ENCODE results near the gene SREBF1. TPM values are rescaled to one million over a fixed set of nuclear protein-coding genes. Genes with fewer than 3 reads are reported as not detected.

SREBF1 gene
- total RNA-seq, 1 donor from 2014 or later = 187 TPM

DNA sequence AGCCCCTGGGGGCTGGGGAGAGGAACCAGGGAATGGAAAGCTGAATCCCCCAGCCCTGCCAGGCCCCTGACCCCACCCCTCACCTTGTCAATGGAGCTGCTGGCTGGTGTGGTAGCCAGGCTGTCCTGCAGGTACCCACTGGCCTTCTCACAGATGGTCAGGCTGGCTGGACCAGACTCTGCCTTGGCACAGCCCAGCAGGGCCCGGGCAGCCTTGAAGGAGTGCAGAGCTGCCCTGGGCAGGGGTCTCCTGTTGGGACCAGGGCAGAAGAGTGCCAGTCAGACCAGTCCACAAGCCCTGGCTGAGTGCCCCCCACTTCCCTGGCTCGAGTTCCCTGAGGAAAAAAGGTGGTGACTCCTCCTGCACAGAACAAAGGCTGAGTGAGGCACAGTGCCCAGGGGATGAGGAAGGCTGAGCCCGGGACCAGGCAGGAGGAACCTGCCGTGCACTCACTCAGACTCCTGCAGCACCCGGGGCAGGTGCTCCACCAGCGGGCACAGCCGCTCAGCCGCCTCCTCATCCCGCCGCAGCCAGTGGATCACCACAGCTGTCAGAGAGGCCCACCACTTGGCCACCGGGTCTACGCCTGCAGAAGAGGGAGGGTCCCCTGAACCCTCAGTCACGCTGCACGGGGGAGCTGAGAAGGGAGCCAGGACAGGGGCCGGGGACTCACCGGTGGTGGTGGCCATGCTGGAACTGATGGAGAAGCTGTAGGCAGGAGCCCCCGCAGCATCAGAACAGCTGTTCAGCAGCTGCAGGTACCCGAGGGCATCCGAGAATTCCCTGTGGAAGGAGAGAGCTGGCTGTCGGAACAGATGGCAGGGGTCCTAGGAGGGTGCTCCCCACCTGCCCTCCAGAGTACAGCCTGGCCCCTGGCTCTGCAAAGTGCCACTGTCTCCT lies 22.4 kb downstream of the SREBF1 start:
- Mint-ChIP-seq H3K27ac (peak overlapping the region; percentile 43), H3K9me3 (no peaks in the 10 kb centered on the region), H3K4me1 (peaks cover 24% of the 10 kb centered on the region), H3K27me3 (ENCODE audit: low read depth) (no peaks in the 10 kb centered on the region), H3K36me3 (peaks cover 11% of the 10 kb centered on the region), H3K4me3 (no peak overlapping the region)
- DNase-seq (ENCODE audit: low spot score in 2 of 2, unreplicated experiment in 2 of 2) = no peak
- TF ChIP-seq, protein P1, sequence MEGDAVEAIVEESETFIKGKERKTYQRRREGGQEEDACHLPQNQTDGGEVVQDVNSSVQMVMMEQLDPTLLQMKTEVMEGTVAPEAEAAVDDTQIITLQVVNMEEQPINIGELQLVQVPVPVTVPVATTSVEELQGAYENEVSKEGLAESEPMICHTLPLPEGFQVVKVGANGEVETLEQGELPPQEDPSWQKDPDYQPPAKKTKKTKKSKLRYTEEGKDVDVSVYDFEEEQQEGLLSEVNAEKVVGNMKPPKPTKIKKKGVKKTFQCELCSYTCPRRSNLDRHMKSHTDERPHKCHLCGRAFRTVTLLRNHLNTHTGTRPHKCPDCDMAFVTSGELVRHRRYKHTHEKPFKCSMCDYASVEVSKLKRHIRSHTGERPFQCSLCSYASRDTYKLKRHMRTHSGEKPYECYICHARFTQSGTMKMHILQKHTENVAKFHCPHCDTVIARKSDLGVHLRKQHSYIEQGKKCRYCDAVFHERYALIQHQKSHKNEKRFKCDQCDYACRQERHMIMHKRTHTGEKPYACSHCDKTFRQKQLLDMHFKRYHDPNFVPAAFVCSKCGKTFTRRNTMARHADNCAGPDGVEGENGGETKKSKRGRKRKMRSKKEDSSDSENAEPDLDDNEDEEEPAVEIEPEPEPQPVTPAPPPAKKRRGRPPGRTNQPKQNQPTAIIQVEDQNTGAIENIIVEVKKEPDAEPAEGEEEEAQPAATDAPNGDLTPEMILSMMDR (IDR thresholded peaks at IDR 0.05; ENCODE audit: unreplicated experiment) = no peak

DNA sequence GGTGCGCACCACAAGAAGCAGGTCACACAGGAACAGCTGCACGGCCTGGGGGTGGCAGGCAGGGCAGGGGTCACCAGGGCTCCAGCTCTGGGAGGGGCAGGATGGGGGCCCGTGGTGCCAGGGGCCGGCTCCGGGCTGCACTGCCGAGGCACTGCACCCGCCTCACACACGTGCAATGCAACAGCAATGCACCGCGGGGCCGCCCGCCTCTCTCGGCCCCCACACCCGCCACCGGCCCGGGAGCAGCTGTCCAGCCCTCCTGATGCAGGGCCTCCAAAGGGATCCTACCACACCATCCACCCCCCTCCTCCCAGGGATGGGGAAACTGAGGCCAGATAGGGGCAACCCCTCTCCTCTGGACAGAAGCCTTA lies 23.1 kb downstream of the SREBF1 start:
- Mint-ChIP-seq H3K27me3 (ENCODE audit: low read depth) (no peaks in the 10 kb centered on the region), H3K4me1 (peaks cover 30% of the 10 kb centered on the region), H3K36me3 (peaks cover 7% of the 10 kb centered on the region), H3K27ac (no peak overlapping the region), H3K9me3 (no peaks in the 10 kb centered on the region), H3K4me3 (no peak overlapping the region)
- DNase-seq (ENCODE audit: low spot score in 2 of 2, unreplicated experiment in 2 of 2) = no peak
- TF ChIP-seq, protein P1 (IDR thresholded peaks at IDR 0.05; ENCODE audit: unreplicated experiment) = no peak

- TF ChIP-seq, protein P1 (IDR thresholded peaks at IDR 0.05; ENCODE audit: unreplicated experiment) = no peak
- Mint-ChIP-seq H3K9me3 (no peaks in the 10 kb centered on the region), H3K36me3 (peaks cover 3% of the 10 kb centered on the region), H3K4me1 (peaks cover 31% of the 10 kb centered on the region), H3K27ac (peak overlapping the region; percentile 25), H3K27me3 (ENCODE audit: low read depth) (no peaks in the 10 kb centered on the region), H3K4me3 (no peak overlapping the region)
- DNase-seq (ENCODE audit: low spot score in 2 of 2, unreplicated experiment in 2 of 2) = no peak
These were observed 23.6 kb downstream of the SREBF1 start for GRCh38 chr17:17813055-17813724.

GRCh38 chr17:17812211-17813054 lies 24.4 kb downstream of the SREBF1 start:
- peak in 1 of 2 experiments; percentile 86 for DNase-seq (ENCODE audit: low spot score in 2 of 2, unreplicated experiment in 2 of 2)
- TF ChIP-seq, protein P1 (IDR thresholded peaks at IDR 0.05; ENCODE audit: unreplicated experiment) = peak; percentile 99
- no peaks in the 10 kb centered on the region for H3K27me3 Mint-ChIP-seq (ENCODE audit: low read depth)
- H3K36me3 Mint-ChIP-seq = peaks cover 3% of the 10 kb centered on the region
- no peaks in the 10 kb centered on the region for H3K9me3 Mint-ChIP-seq
- H3K4me1 Mint-ChIP-seq = peaks cover 31% of the 10 kb centered on the region
- peak overlapping the region; percentile 89 for H3K27ac Mint-ChIP-seq
- H3K4me3 Mint-ChIP-seq = no peak overlapping the region

DNA sequence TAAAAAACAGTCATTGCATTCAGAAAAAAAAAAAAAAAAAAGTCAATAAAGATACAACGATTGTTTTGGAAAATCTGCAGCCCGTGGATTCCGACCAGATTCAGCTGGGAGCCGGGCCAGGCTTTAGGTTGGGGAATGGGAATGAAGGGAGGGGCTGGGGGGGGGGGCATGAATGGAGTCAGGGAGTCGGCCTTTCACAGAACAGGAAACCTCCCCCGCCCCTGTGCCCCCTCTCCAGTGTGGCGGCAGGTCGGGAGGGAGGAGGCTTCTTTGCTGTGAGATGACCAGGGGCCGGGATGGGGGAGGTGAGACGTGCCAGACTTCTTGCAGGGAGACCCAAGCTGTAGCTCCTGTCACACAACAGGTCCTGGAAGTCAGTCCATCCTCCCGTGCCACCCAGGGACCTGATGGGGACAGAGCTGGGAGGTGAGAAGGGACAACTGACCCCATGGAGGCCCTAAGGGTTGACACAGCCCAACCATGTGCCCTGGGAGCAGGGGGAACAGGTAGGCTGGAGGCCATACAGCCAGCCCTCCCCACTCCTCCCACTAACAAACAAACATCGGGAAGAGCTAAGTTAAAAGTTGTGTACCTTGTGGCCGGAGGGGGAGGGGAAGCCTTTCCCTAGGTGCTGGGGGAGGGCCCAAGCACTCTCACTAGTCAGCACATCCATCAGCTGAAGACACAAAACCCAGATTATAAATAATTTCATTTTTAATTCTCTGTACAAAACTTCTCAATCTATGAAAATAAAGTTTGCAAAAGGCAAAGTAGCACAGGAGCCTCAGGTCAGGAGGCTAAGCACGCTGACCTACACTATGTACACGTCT lies 25.2 kb downstream of the SREBF1 start:
- Mint-ChIP-seq H3K9me3 (no peaks in the 10 kb centered on the region), H3K4me3 (no peak overlapping the region), H3K27me3 (ENCODE audit: low read depth) (no peaks in the 10 kb centered on the region), H3K27ac (peak overlapping the region; percentile 89), H3K4me1 (peaks cover 33% of the 10 kb centered on the region), H3K36me3 (peaks cover 5% of the 10 kb centered on the region)
- DNase-seq (ENCODE audit: low spot score in 2 of 2, unreplicated experiment in 2 of 2) = peak in 1 of 2 experiments; percentile 53
- TF ChIP-seq, protein P1 (IDR thresholded peaks at IDR 0.05; ENCODE audit: unreplicated experiment) = no peak
